ENCODE results near the gene PODXL. TPM values are rescaled to one million over a fixed set of nuclear protein-coding genes. Genes with fewer than 3 reads are reported as not detected.

Gene PODXL
- 156 and 264 TPM in 2 replicates for total RNA-seq
- polyA plus RNA-seq: 86.4 and 97.3 TPM in 2 replicates
- 56.4 and 60.5 TPM in 2 replicates for polyA plus RNA-seq (2011; cell fraction: cytosol; rRNA removed)
- 106 and 108 TPM in 2 replicates for polyA plus RNA-seq (2011; cell fraction: nucleus; rRNA removed)
- polyA plus RNA-seq (2012): 37.0 and 88.8 TPM in 2 replicates
- 119 and 146 TPM in 2 replicates for polyA minus RNA-seq
- polyA minus RNA-seq (2011; cell fraction: cytosol; rRNA and poly(A)+ RNA removed): 55.5 TPM
- 52.4 and 55.8 TPM in 2 replicates for polyA minus RNA-seq (2011; cell fraction: nucleus; rRNA and poly(A)+ RNA removed)
- Bru-seq, nascent RNA: percentile 78 among the genes with signal in this experiment
- percentile 92 among the genes with signal in this experiment for BruChase-seq, experiment 1, labeled RNA remaining after a 6-hour chase
- BruChase-seq, experiment 2, labeled RNA remaining after a 2-hour chase: percentile 84 among the genes with signal in this experiment
- long read RNA-seq, transcript PODXL-202 (9 exons, 2,105 nt): minor isoform, 5 of 199 reads
- long read RNA-seq, transcript PODXL-201 (8 exons, 2,011 nt): major isoform, 26 of 199 reads
- long read RNA-seq, partial matches to known transcripts: 13 of 199 reads
- long read RNA-seq, other reads (novel, unspliced or antisense): 152 of 199 reads

DNA sequence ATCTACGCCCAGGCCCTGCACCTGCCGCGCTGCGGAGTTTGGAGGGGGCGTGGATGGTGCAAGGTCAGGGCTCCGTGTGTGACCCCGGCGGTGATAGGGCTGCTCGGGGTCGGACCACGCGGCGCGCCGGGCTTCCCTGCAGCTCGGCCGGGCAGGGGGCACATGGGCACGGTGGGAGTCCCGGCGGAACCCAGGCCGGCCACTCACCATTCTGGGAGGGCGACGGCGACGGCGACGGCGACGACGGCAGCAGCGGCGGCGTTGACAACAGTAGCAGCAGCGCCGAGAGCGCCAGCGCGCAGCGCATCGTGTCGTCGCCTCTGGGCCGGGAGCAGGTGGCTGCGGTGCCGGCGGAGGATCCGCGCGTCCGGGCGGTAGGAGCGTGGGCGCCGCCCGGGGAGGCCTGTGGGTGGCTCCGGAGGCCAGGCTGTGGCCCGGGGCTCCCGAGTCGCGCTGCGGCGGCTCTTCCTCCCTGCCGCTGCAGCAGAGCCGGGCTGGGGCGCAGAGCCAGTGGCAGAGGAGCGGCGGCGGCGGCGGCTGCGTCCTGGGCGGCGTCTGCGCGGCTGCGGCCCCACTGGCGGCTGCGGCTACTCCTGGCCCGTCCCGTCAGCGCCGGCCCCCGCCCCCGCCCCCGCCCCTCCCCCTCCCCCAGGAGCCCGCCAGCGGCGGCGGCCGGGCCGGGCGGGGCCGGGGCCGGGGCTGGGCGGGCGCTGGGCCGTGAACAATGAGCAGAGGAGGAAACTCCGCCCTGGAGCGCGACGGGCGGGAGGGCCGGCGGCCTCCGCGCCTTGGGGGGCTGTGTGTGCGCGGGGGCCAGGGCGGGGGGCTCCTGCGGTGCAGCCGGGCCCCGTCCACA, at the start of gene PODXL:
Gene PODXL, minus strand, starts transcription at position 576 of the 856 bp plus-strand sequence. Its CDS starts 269 bp downstream, at position 307.
- peak within 1 kb of the TSS; percentile 68 for H3K27ac ChIP-seq (ENCODE audit: insufficient read depth, low read depth, low read length)
- no peaks in the 10 kb centered on the region for H3K27me3 ChIP-seq (ENCODE audit: control insufficient read depth in 2 of 2, insufficient read depth in 2 of 2, low read length in 2 of 2)
- peaks cover 29% of the 10 kb centered on the region for H3K4me1 ChIP-seq (ENCODE audit: control insufficient read depth, extremely low read depth, insufficient read depth, low read length)
- FAIRE-seq (peak; percentile 78), DNase-seq (ENCODE audit: low read depth, low spot score) (peak; percentile 75)
- dilution Hi-C loops (cut with MboI; ENCODE audit: extremely low pct_ligation_motif_present, low sequenced_read_pairs): no loop called here
- intact Hi-C loops (cut with micrococcal nuclease): loop anchor here (1.0 to 10.0 kb wide), 3 partner anchors 43 to 949 kb away; no protein-coding TSS in a partner anchor
- H3K36me3 ChIP-seq (ENCODE audit: control insufficient read depth in 2 of 2, extremely low read depth in 1 of 2, insufficient read depth in 2 of 2, low read length in 2 of 2): no peaks in the 10 kb centered on the region
- no peaks in the 10 kb centered on the region for H3K9me1 ChIP-seq (replicated peaks; ENCODE audit: control insufficient read depth, extremely low read depth, insufficient read depth, low read length)
- BruUV-seq (replicated peaks): TSS peak; percentile 39
- H3K79me2 ChIP-seq (ENCODE audit: control insufficient read depth, insufficient read depth, low read length): peaks cover 51% of the 10 kb centered on the region
- TF ChIP-seq POLR2A (IDR thresholded peaks at IDR 0.05; ENCODE audit: low read depth, low read length) (peak; percentile 75), POLR2AphosphoS5 (IDR thresholded peaks at IDR 0.05; ENCODE audit: insufficient read depth, low read depth, low read length) (peak; percentile 86), GATA2 (IDR thresholded peaks at IDR 0.05; ENCODE audit: insufficient read depth, insufficient read length, low read depth, low read length) (no peak)
- no peaks in the 10 kb centered on the region for H3K9me3 ChIP-seq (replicated peaks; ENCODE audit: control insufficient read depth, insufficient read depth, low read length)
- POLR2A ChIA-PET: no interaction called here
- peak within 1 kb of the TSS; percentile 69 for H2AFZ ChIP-seq (ENCODE audit: low read depth, low read length)
- H3K4me3 ChIP-seq (replicated peaks in 1 of 3; ENCODE audit: insufficient read depth in 1 of 3, low read depth in 1 of 3, low read length in 3 of 3): peak within 1 kb of the TSS; percentile 78 to 82 (median 79)
- H3K4me2 ChIP-seq (ENCODE audit: insufficient read depth, low read length): peak within 1 kb of the TSS; percentile 94
- peak within 1 kb of the TSS; percentile 72 for H3K9ac ChIP-seq (replicated peaks; ENCODE audit: extremely low read depth, insufficient read depth, low read length)
- no peaks in the 10 kb centered on the region for H4K20me1 ChIP-seq (replicated peaks; ENCODE audit: control insufficient read depth, extremely low read depth, insufficient read depth, low read length)
- CTCF ChIA-PET: interaction anchor here (1.3 kb wide), 1 partner anchor 18 kb away, joined by 3 read pairs; no protein-coding TSS in a partner anchor

Measured in endothelial cell of umbilical vein (primary cell).